A673 (cell line): ENCODE measurements around the gene ZNF775.

Experiments used
- CTCF ChIP-seq: fragments of 300-800, 200-600 bp; sonication (generic); conservative IDR thresholded peaks from 2 replicates; pipeline ENCODE4 v1.5.1; 2017; ENCODE audit warnings: low read depth, mild to moderate bottlenecking, antibody characterized with exemption, low read length, moderate library complexity, mixed read lengths
- EZH2 ChIP-seq: fragments of 200-600 bp; sonication (generic); IDR thresholded peaks from 2 replicates; pipeline ENCODE4 v1.6.1; 2017; ENCODE audit warnings: borderline replicate concordance, low read depth, mild to moderate bottlenecking, mixed read lengths, antibody characterized with exemption, low read length; ENCODE audit not compliant: poor library complexity, severe bottlenecking

DNA sequence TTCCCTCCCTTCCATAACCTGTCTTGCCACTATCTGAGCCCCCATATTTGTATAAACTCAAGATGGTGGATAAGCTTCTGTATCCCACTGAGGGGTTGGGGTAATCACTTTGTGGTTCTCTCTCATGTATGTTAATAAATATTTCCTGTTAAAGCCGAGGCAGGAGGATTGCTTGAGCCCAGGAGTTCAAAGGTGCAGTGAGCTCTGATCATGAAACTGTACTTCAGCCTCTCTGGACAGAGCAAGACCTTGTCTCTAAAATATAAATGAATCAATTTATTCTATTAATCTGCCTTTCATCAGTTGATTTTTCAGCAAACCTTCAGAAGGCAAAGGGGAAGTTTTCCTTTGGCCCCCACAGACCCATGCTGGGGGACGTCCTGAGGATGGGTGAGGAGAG, 35.9 kb upstream of the ZNF775 start:
- no peak for TF ChIP-seq CTCF
- no peak for TF ChIP-seq EZH2
